Measurements from ENCODE around the gene SLC48A1.

GRCh38 chr12:47795121-47795813 lies 22.2 kb downstream of the SLC48A1 start:
- TF ChIP-seq, protein P1, sequence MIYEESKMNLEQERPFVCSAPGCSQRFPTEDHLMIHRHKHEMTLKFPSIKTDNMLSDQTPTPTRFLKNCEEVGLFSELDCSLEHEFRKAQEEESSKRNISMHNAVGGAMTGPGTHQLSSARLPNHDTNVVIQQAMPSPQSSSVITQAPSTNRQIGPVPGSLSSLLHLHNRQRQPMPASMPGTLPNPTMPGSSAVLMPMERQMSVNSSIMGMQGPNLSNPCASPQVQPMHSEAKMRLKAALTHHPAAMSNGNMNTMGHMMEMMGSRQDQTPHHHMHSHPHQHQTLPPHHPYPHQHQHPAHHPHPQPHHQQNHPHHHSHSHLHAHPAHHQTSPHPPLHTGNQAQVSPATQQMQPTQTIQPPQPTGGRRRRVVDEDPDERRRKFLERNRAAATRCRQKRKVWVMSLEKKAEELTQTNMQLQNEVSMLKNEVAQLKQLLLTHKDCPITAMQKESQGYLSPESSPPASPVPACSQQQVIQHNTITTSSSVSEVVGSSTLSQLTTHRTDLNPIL (CRISPR knock-in tag; IDR thresholded peaks at IDR 0.05; ENCODE audit: low read depth), result no peak
- TF ChIP-seq ARNTL (CRISPR knock-in tag; IDR thresholded peaks at IDR 0.05; ENCODE audit: borderline replicate concordance, low read depth) (no peak), PPARA (CRISPR knock-in tag; IDR thresholded peaks at IDR 0.05; ENCODE audit: borderline replicate concordance) (no peak)

Measured in SK-N-SH treated with all-trans-retinoic acid at 6 μM for 48 hours (cell line).